K562 (cell line): ENCODE results near the gene RPS8. TPM values are rescaled to one million over a fixed set of nuclear protein-coding genes. Genes with fewer than 3 reads are reported as not detected.
A peak's percentile ranks its signal among the peaks of the same experiment; 100 is the strongest.

ENCODE experiments used
- ADNP ChIP-seq: fragments of 200-800 bp; sonication (Bioruptor generic); IDR thresholded peaks from 2 replicates; pipeline ENCODE4 v1.6.1; 2016; ENCODE audit warnings: missing genetic modification characterization, missing compliant biosample characterization
- ARID2 ChIP-seq: fragments of 450-650 bp; IDR thresholded peaks from 2 replicates; pipeline ENCODE4 v1.6.1; 2017; ENCODE audit warnings: antibody characterized with exemption, mild to moderate bottlenecking
- ARID4B ChIP-seq: sonication (generic); formaldehyde crosslinking; IDR thresholded peaks from 2 replicates; pipeline ENCODE4 v1.8.0; 2022; ENCODE audit warnings: mild to moderate bottlenecking, missing genetic modification reagents
- BDP1 ChIP-seq: IDR thresholded peaks from 3 replicates; pipeline ENCODE4 v1.6.1; 2011; ENCODE audit not compliant: insufficient read length, insufficient read depth
- ELF1 ChIP-seq: fragments of 200-800 bp; sonication (Bioruptor generic); IDR thresholded peaks from 2 replicates; pipeline ENCODE4 v1.6.1; 2016; ENCODE audit warnings: missing genetic modification characterization, missing compliant biosample characterization
- GTF2B ChIP-seq: IDR thresholded peaks from 2 replicates; pipeline ENCODE4 v1.6.1; 2011; ENCODE audit not compliant: insufficient read length; ENCODE audit errors: extremely low read depth
- NRF1 ChIP-seq, 2 experiments: fragments of 450-650 bp; IDR thresholded peaks in 1 of 2; conservative IDR thresholded peaks in 1 of 2; 2 replicates each; pipeline ENCODE4 v1.6.1; 2014; ENCODE audit warnings: mild to moderate bottlenecking in 2 of 2
- SMAD4 ChIP-seq: fragments of 250-450 bp; sonication (Bioruptor Pico); conservative IDR thresholded peaks from 2 replicates; pipeline ENCODE4 v1.8.0; 2021; ENCODE audit warnings: inconsistent platforms, mild to moderate bottlenecking, moderate library complexity
- SMARCB1 ChIP-seq: IDR thresholded peaks from 2 replicates; pipeline ENCODE4 v1.6.1; 2011; ENCODE audit warnings: improper control_type of control experiment, low read depth; ENCODE audit not compliant: insufficient read length
- ZBTB26 ChIP-seq: fragments of 450-650 bp; formaldehyde crosslinking; IDR thresholded peaks from 2 replicates; pipeline ENCODE4 v1.4.0; 2022; ENCODE audit warnings: missing genetic modification characterization
- ZNF696 ChIP-seq: fragments of 250-450 bp; sonication (Bioruptor Pico); conservative IDR thresholded peaks from 2 replicates; pipeline ENCODE4 v1.4.0; 2020; ENCODE audit warnings: mild to moderate bottlenecking, moderate library complexity
- ZNF699 ChIP-seq: fragments of 250-450 bp; sonication (Bioruptor Pico); IDR thresholded peaks from 2 replicates; pipeline ENCODE4 v1.8.0; 2021; ENCODE audit warnings: mild to moderate bottlenecking, moderate library complexity; ENCODE audit not compliant: insufficient replicate concordance
- ZNF717 ChIP-seq: fragments of 250-450 bp; sonication (Bioruptor Pico); IDR thresholded peaks from 2 replicates; pipeline ENCODE4 v1.5.0; 2021
- polyA plus RNA-seq, 8 experiments: library from polyadenylated mRNA; depleted of rRNA in 4 of 8; stranded (reverse) in 5 of 8; unstranded in 3 of 8; fragments of >200 nt; fragmentation: Nextera tagmentation in 2 of 8; fragmentation: Illumina TruSeq in 1 of 8; extraction: Ambion mirVana in 2 of 8; extraction: Trizol in 1 of 8; gene quantifications; 2 replicates each; pipeline versions ENCODE4 v1.2.1 to v1.2.3, GENCODE V29; 2011 to 2014; ENCODE audit warnings: inconsistent platforms in 1 of 8, missing spikeins in 1 of 8
- total RNA-seq, 7 experiments: library from RNA; depleted of rRNA in 6 of 7; stranded (reverse); fragments of >200 nt in 6 of 7; fragmentation: Illumina TruSeq in 2 of 7; extraction: Trizol in 2 of 7; gene quantifications; 2 replicates each; pipeline versions ENCODE4 v1.2.1 to v1.2.3, GENCODE V29; 2011 to 2021; ENCODE audit warnings: low replicate concordance in 1 of 7
- TF ChIP-seq, protein P1 (sequence below): conservative IDR thresholded peaks from 2 replicates; pipeline ENCODE4 v1.6.1; 2011; ENCODE audit warnings: low read depth, mild to moderate bottlenecking, low read length; ENCODE audit not compliant: control insufficient read depth
- TF ChIP-seq, protein P2 (sequence below): sonication (generic); formaldehyde crosslinking; IDR thresholded peaks from 2 replicates; pipeline ENCODE4 v1.8.0; 2022; ENCODE audit warnings: missing genetic modification reagents, mild to moderate bottlenecking, moderate library complexity, borderline replicate concordance
- TF ChIP-seq, protein P3 (sequence below): fragments of 450-650 bp; IDR thresholded peaks from 2 replicates; pipeline ENCODE4 v1.6.1; 2016

RPS8 gene
- total and polyA plus RNA-seq, 9 of the 15 experiments (the other 6 are each of a cell fraction or from before 2014, with no cell fraction given): 2,431 to 4,168 (median 3,109) TPM

DNA sequence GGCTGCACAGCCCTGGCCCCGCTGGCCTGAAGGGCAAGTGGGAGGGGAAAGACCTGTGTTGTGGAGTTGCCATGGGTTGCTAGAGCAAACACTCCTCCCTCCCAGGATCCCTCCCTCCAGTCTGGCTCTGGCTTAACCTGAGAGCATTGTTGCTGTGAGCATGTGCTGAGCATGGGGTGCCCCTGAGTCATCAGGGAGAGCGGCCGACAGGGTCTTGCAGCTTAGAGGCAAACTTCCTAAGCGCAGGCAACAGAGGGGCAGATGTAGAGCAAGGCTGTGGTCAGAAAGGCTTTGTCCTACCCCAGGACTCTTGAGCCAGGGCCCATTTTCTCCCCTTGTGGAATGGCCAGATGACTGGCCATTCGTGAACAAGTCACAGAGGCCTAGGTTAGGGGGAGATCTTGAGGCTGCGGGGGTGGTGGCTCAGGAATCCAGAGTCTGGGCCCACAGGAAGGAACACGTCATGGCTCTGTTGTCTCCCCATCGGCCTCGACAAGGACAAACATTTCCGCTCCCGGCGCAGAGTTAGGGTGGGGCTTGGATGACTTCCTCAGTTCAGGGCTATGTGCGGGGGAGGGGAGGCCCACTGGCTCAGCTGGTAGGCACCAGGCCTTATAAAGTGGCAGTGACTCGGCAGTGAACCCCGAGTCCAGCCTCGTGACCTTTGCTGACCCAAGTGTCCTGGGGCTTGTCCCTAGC lies 32.2 kb downstream of the RPS8 start (continued):
- TF ChIP-seq, protein P1, sequence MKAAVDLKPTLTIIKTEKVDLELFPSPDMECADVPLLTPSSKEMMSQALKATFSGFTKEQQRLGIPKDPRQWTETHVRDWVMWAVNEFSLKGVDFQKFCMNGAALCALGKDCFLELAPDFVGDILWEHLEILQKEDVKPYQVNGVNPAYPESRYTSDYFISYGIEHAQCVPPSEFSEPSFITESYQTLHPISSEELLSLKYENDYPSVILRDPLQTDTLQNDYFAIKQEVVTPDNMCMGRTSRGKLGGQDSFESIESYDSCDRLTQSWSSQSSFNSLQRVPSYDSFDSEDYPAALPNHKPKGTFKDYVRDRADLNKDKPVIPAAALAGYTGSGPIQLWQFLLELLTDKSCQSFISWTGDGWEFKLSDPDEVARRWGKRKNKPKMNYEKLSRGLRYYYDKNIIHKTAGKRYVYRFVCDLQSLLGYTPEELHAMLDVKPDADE: peak; percentile 19; the same call in 1 of the 2 replicates
- TF ChIP-seq ARID4B (CRISPR knock-in tag) (peak; percentile 73; the same call in 1 of the 2 replicates), ELF1 (tag) (peak; percentile 86), ZBTB26 (CRISPR knock-in tag) (no peak; the same call in none of the 2 replicates), BDP1 (no peak), ADNP (no peak), GTF2B (no peak), ZNF699 (CRISPR knock-in tag) (no peak), SMAD4 (CRISPR knock-in tag) (peak; percentile 97), ZNF717 (CRISPR knock-in tag) (no peak), ARID2 (no peak), SMARCB1 (no peak), NRF1 (conservative IDR thresholded peaks at IDR 0.05 in 1 of 2, IDR thresholded peaks at IDR 0.05 in 1 of 2) (peak; percentile 83 to 86), ZNF696 (CRISPR knock-in tag) (no peak)
- TF ChIP-seq, protein P2, sequence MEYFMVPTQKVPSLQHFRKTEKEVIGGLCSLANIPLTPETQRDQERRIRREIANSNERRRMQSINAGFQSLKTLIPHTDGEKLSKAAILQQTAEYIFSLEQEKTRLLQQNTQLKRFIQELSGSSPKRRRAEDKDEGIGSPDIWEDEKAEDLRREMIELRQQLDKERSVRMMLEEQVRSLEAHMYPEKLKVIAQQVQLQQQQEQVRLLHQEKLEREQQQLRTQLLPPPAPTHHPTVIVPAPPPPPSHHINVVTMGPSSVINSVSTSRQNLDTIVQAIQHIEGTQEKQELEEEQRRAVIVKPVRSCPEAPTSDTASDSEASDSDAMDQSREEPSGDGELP (CRISPR knock-in tag): peak; percentile 99
- TF ChIP-seq, protein P3, sequence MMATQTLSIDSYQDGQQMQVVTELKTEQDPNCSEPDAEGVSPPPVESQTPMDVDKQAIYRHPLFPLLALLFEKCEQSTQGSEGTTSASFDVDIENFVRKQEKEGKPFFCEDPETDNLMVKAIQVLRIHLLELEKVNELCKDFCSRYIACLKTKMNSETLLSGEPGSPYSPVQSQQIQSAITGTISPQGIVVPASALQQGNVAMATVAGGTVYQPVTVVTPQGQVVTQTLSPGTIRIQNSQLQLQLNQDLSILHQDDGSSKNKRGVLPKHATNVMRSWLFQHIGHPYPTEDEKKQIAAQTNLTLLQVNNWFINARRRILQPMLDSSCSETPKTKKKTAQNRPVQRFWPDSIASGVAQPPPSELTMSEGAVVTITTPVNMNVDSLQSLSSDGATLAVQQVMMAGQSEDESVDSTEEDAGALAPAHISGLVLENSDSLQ: peak; percentile 60; the same call in 1 of the 2 replicates
